Measurements from ENCODE around the gene SH3BGRL2. TPM values are rescaled to one million over a fixed set of nuclear protein-coding genes. Genes with fewer than 3 reads are reported as not detected.

The SH3BGRL2 gene
- total and polyA plus RNA-seq, 2 donors (not counting 1 experiment from before 2014, with no cell fraction given), result 0.01 TPM; not detected in 1

DNA sequence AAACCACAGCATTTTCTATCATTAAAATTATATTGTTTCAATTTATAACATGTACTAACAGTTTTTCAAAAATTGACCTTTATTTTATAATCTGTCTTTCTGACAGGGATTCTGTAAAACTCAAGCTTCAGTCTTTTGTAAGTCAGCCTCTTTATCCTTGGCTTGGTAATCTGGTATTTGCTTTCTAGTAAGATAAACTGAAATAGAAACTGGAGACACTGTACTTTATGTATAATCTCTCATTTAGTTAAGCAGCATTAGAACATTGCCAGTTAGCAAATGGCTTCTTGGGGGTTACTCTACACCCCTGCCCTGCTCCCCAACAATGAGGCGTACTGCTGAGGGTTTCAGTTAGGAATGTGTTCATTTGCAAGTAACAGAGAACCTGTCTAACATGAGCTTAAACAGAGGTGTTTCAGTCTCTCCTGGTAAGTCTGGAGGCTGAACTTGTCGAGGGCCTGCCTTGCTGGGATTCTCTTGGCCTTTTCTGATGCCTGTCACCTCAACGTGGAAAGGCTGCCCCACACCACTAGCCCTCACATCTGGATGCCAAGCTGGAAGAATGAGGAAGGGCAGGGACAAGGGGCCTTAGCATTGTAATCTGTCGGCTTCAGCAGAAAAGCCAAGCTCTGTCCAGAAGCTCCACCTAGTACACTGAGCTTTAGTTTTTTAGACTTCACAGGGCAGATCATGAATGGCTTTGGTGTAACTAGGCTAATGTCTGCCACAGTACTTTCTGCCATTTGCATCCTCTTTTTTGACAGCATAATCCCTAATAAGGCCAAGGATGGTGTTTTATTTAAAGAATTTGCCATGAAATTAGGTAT, 34.8 kb downstream of the SH3BGRL2 start:
- no peak overlapping the region for H2AFZ ChIP-seq (ENCODE audit: insufficient read depth, low read depth, low read length, poor library complexity, severe bottlenecking)
- peaks cover 0 to 4% (median 0%) of the 10 kb centered on the region in 3 donors for H3K9me3 ChIP-seq (ENCODE audit: control extremely low read depth in 1 of 3, control insufficient read depth in 2 of 3, insufficient read depth in 1 of 3, low read length in 2 of 3)
- TF ChIP-seq, protein P1, sequence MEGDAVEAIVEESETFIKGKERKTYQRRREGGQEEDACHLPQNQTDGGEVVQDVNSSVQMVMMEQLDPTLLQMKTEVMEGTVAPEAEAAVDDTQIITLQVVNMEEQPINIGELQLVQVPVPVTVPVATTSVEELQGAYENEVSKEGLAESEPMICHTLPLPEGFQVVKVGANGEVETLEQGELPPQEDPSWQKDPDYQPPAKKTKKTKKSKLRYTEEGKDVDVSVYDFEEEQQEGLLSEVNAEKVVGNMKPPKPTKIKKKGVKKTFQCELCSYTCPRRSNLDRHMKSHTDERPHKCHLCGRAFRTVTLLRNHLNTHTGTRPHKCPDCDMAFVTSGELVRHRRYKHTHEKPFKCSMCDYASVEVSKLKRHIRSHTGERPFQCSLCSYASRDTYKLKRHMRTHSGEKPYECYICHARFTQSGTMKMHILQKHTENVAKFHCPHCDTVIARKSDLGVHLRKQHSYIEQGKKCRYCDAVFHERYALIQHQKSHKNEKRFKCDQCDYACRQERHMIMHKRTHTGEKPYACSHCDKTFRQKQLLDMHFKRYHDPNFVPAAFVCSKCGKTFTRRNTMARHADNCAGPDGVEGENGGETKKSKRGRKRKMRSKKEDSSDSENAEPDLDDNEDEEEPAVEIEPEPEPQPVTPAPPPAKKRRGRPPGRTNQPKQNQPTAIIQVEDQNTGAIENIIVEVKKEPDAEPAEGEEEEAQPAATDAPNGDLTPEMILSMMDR (IDR thresholded peaks at IDR 0.05), result no peak
- TF ChIP-seq EZH2 (IDR thresholded peaks at IDR 0.05; ENCODE audit: borderline replicate concordance, insufficient read depth, low read depth, low read length, poor library complexity, severe bottlenecking), result no peak
- H3K9ac ChIP-seq (ENCODE audit: low read length), result no peak overlapping the region
- intact Hi-C loops (cut with micrococcal nuclease), result no loop called here
- no peaks in the 10 kb centered on the region for H3K27me3 ChIP-seq (replicated peaks in 1 of 4; ENCODE audit: control extremely low read depth in 1 of 4, control insufficient read depth in 3 of 4, insufficient read depth in 4 of 4, low read length in 3 of 4)
- no peaks in the 10 kb centered on the region for H4K20me1 ChIP-seq (ENCODE audit: control insufficient read depth, insufficient read depth, low read length, poor library complexity, severe bottlenecking)
- no peak overlapping the region for H3K4me2 ChIP-seq (replicated peaks; ENCODE audit: low read depth, low read length, poor library complexity, severe bottlenecking)
- H3K4me1 ChIP-seq (ENCODE audit: control insufficient read depth in 2 of 2, insufficient read depth in 2 of 2, low read length in 2 of 2), result no peaks in the 10 kb centered on the region
- H3K4me3 ChIP-seq (ENCODE audit: control extremely low read depth in 1 of 5, extremely low read depth in 1 of 5, insufficient read depth in 1 of 5, low read depth in 2 of 5, low read length in 4 of 5), result no peak overlapping the region
- 100% methylated on average over 2 of the region's 4 CpGs for WGBS (ENCODE audit: insufficient coverage)
- no peak overlapping the region for H3K27ac ChIP-seq (ENCODE audit: low read length in 2 of 2)
- no peak for ATAC-seq (ENCODE audit: low read depth)
- no peaks in the 10 kb centered on the region for H3K79me2 ChIP-seq (ENCODE audit: control insufficient read depth, insufficient read depth, low read length)
- ChIA-PET CTCF (no interaction called here), POLR2A (no interaction called here)
- no peaks in the 10 kb centered on the region for H3K36me3 ChIP-seq (replicated peaks in 1 of 2; ENCODE audit: control extremely low read depth in 1 of 2, control insufficient read depth in 1 of 2, extremely low read depth in 1 of 2, insufficient read depth in 2 of 2, low read length in 1 of 2)
- no peak for DNase-seq
- Mint-ChIP-seq H3K4me3 (no peak overlapping the region), H3K27ac (no peak overlapping the region), H3K9me3 (ENCODE audit: insufficient read depth) (peaks cover 4% of the 10 kb centered on the region), H3K4me1 (no peaks in the 10 kb centered on the region), H3K27me3 (peaks cover 4% of the 10 kb centered on the region)

DNA sequence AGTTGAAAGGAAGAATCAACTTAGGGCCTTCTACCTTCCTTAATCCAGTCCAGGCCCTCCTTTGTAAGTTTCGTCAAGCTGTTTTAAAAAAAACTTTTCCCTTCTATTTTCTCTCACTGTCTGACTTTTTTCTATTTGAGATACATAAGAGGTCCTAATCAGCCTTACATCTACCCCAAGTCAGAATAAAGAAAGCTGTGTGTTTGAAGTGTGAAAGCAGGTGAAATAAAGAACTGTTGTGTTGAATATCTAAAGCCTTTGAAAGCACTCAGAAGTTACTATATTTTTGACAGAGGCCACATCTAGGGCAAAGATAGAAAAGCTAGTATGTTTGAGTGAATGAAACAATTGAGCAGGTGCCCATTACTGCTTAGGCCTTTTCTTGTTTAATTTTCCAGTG, 35.5 kb downstream of the SH3BGRL2 start:
- Mint-ChIP-seq H3K4me3 (no peak overlapping the region), H3K9me3 (ENCODE audit: insufficient read depth) (peaks cover 2% of the 10 kb centered on the region), H3K27ac (no peak overlapping the region), H3K4me1 (peaks cover 5% of the 10 kb centered on the region), H3K27me3 (peaks cover 4% of the 10 kb centered on the region)
- intact Hi-C loops (cut with micrococcal nuclease), result no loop called here
- Histone ChIP-seq H3K27me3 (replicated peaks in 1 of 4; ENCODE audit: control extremely low read depth in 1 of 4, control insufficient read depth in 3 of 4, insufficient read depth in 4 of 4, low read length in 3 of 4) (no peaks in the 10 kb centered on the region), H2AFZ (ENCODE audit: insufficient read depth, low read depth, low read length, poor library complexity, severe bottlenecking) (no peak overlapping the region), H3K79me2 (ENCODE audit: control insufficient read depth, insufficient read depth, low read length) (no peaks in the 10 kb centered on the region), H3K4me3 (ENCODE audit: control extremely low read depth in 1 of 5, extremely low read depth in 1 of 5, insufficient read depth in 1 of 5, low read depth in 2 of 5, low read length in 4 of 5) (no peak overlapping the region), H3K27ac (ENCODE audit: low read length in 2 of 2) (no peak overlapping the region), H3K4me2 (replicated peaks; ENCODE audit: low read depth, low read length, poor library complexity, severe bottlenecking) (no peak overlapping the region), H3K36me3 (replicated peaks in 1 of 2; ENCODE audit: control extremely low read depth in 1 of 2, control insufficient read depth in 1 of 2, extremely low read depth in 1 of 2, insufficient read depth in 2 of 2, low read length in 1 of 2) (no peaks in the 10 kb centered on the region), H4K20me1 (ENCODE audit: control insufficient read depth, insufficient read depth, low read length, poor library complexity, severe bottlenecking) (no peaks in the 10 kb centered on the region), H3K4me1 (ENCODE audit: control insufficient read depth in 2 of 2, insufficient read depth in 2 of 2, low read length in 2 of 2) (peaks cover 0 to 2% of the 10 kb centered on the region in 2 donors), H3K9me3 (ENCODE audit: control extremely low read depth in 1 of 3, control insufficient read depth in 2 of 3, insufficient read depth in 1 of 3, low read length in 2 of 3) (peaks cover 0 to 4% (median 0%) of the 10 kb centered on the region in 3 donors), H3K9ac (ENCODE audit: low read length) (no peak overlapping the region)
- ATAC-seq (ENCODE audit: low read depth) (no peak), DNase-seq (no peak)
- ChIA-PET CTCF (no interaction called here), POLR2A (no interaction called here)
- WGBS (ENCODE audit: insufficient coverage), result no CpG with 5 or more reads among the region's 1 CpG
- no peak for TF ChIP-seq EZH2 (IDR thresholded peaks at IDR 0.05; ENCODE audit: borderline replicate concordance, insufficient read depth, low read depth, low read length, poor library complexity, severe bottlenecking)
- TF ChIP-seq, protein P1 (IDR thresholded peaks at IDR 0.05), result no peak

Measured in B cell (primary cell).